ENCODE measurements around the gene TEX19.
"Not testable (repeated sequence)": the region's sequence is repeated elsewhere in the genome, so short reads cannot be mapped to it uniquely, and the experiment has no call there.

The TEX19 gene

DNA sequence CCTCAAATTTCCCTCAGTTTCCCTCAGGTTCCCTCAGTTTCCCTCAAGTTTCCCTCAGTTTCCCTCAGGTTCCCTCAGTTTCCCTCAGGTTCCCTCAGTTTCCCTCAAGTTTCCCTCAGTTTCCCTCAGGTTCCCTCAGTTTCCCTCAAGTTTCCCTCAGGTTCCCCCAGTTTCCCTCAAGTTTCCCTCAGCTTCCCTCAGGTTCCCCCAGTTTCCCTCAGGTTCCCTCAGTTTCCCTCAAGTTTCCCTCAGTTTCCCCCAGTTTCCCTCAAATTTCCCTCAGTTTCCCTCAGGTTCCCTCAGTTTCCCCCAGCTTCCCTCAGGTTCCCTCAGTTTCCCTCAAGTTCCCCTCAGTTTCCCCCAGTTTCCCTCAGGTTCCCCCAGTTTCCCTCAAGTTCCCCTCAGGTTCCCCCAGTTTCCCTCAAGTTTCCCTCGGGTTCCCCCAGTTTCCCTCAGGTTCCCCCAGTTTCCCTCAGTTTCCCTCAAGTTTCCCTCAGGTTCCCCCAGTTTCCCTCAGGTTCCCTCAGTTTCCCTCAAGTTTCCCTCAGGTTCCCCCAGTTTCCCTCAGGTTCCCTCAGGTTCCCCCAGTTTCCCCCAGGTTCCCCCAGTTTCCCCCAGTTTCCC lies 516 bp downstream of the TEX19 start:
- H3K4me1 ChIP-seq (ENCODE audit: control insufficient read depth in 2 of 2, insufficient read depth in 2 of 2, low read length in 2 of 2); H3K4me3 ChIP-seq (ENCODE audit: low read length in 2 of 2); H3K27me3 ChIP-seq (ENCODE audit: control insufficient read depth in 2 of 2, insufficient read depth in 2 of 2, low read length in 2 of 2); H3K36me3 ChIP-seq (ENCODE audit: control insufficient read depth in 2 of 2, insufficient read depth in 2 of 2, low read length in 2 of 2); H3K9ac ChIP-seq (ENCODE audit: low read depth in 1 of 2, low read length in 2 of 2); H3K9me3 ChIP-seq (ENCODE audit: control insufficient read depth in 2 of 2, low read length in 2 of 2); H3K27ac ChIP-seq (ENCODE audit: low read depth in 2 of 2, low read length in 2 of 2): not testable (repeated sequence)

DNA sequence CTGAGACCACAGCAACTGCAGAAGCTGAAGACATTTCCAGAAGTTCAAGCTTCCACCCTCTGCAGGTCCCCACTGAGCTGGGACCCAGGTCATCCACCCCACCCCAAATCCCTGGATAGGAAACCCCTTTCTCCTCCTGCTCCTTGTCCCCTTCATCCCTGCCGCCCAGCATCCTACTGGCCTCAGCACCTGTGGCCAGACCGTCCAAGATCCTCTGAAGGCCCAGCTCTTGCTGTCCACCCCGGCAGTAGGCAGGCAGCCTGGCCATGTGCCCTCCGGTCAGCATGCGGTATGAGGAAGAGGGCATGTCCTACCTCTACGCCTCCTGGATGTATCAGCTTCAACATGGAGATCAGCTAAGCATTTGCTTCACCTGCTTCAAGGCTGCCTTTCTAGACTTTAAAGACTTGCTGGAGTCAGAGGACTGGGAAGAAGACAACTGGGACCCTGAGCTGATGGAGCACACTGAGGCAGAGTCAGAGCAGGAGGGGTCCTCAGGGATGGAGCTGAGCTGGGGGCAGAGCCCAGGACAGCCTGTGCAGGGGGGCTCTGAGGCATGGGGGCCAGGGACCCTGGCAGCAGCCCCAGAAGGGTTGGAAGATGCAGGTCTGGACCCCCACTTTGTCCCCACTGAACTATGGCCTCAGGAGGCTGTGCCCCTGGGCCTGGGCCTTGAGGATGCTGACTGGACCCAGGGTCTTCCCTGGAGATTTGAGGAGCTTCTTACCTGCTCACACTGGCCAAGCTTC lies 3.0 kb downstream of the TEX19 start:
- no peaks in the 10 kb centered on the region for H3K36me3 ChIP-seq (ENCODE audit: control insufficient read depth in 2 of 2, insufficient read depth in 2 of 2, low read length in 2 of 2)
- no peak overlapping the region for H3K9ac ChIP-seq (ENCODE audit: low read depth in 1 of 2, low read length in 2 of 2)
- no peak overlapping the region for H3K4me3 ChIP-seq (ENCODE audit: low read length in 2 of 2)
- H3K9me3 ChIP-seq (ENCODE audit: control insufficient read depth in 2 of 2, low read length in 2 of 2): no peaks in the 10 kb centered on the region
- H3K27me3 ChIP-seq (ENCODE audit: control insufficient read depth in 2 of 2, insufficient read depth in 2 of 2, low read length in 2 of 2): no peaks in the 10 kb centered on the region
- H3K27ac ChIP-seq (ENCODE audit: low read depth in 2 of 2, low read length in 2 of 2): no peak overlapping the region
- peaks cover 0 to 4% of the 10 kb centered on the region in 2 donors for H3K4me1 ChIP-seq (ENCODE audit: control insufficient read depth in 2 of 2, insufficient read depth in 2 of 2, low read length in 2 of 2)

- H3K27ac ChIP-seq (ENCODE audit: low read depth in 2 of 2, low read length in 2 of 2): no peak overlapping the region
These were observed 6.7 kb downstream of the TEX19 start for GRCh38 chr17:82365606-82366295.

DNA sequence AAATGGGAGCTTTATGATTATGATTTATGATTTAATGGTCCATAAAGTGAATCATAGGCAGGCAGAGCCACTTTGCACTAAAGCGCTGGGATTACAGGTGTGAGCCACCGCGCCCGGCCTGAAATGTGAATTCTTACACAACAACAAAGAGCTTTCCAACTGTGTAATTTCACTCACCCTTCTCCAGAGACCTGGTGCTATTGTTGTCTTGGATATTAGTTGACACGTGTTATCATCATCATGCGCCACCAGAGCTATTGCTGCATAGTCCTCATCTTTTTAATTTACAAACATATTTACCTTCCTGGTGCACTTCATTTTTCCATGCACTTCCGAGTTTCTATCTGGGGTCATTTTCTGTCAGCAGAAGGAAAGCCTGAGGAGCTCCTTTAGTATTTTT lies 7.7 kb downstream of the TEX19 start:
- no peaks in the 10 kb centered on the region for H3K36me3 ChIP-seq (ENCODE audit: control insufficient read depth in 2 of 2, insufficient read depth in 2 of 2, low read length in 2 of 2)
- H3K4me3 ChIP-seq (ENCODE audit: low read length in 2 of 2): no peak overlapping the region
- peaks cover 3 to 14% of the 10 kb centered on the region in 2 donors for H3K27me3 ChIP-seq (ENCODE audit: control insufficient read depth in 2 of 2, insufficient read depth in 2 of 2, low read length in 2 of 2)
- H3K4me1 ChIP-seq (ENCODE audit: control insufficient read depth in 2 of 2, insufficient read depth in 2 of 2, low read length in 2 of 2): peaks cover 11 to 13% of the 10 kb centered on the region in 2 donors
- no peaks in the 10 kb centered on the region for H3K9me3 ChIP-seq (ENCODE audit: control insufficient read depth in 2 of 2, low read length in 2 of 2)
- H3K27ac ChIP-seq (ENCODE audit: low read depth in 2 of 2, low read length in 2 of 2): no peak overlapping the region
- no peak overlapping the region for H3K9ac ChIP-seq (ENCODE audit: low read depth in 1 of 2, low read length in 2 of 2)

More at GRCh38 chr17:82365606-82366295, 6.7 kb downstream of the TEX19 start:
- Histone ChIP-seq H3K4me1 (ENCODE audit: control insufficient read depth in 2 of 2, insufficient read depth in 2 of 2, low read length in 2 of 2) (peaks cover 3 to 7% of the 10 kb centered on the region in 2 donors), H3K27me3 (ENCODE audit: control insufficient read depth in 2 of 2, insufficient read depth in 2 of 2, low read length in 2 of 2) (peaks cover 3 to 7% of the 10 kb centered on the region in 2 donors), H3K4me3 (ENCODE audit: low read length in 2 of 2) (no peak overlapping the region), H3K9me3 (ENCODE audit: control insufficient read depth in 2 of 2, low read length in 2 of 2) (no peaks in the 10 kb centered on the region), H3K36me3 (ENCODE audit: control insufficient read depth in 2 of 2, insufficient read depth in 2 of 2, low read length in 2 of 2) (no peaks in the 10 kb centered on the region), H3K9ac (ENCODE audit: low read depth in 1 of 2, low read length in 2 of 2) (no peak overlapping the region)

DNA sequence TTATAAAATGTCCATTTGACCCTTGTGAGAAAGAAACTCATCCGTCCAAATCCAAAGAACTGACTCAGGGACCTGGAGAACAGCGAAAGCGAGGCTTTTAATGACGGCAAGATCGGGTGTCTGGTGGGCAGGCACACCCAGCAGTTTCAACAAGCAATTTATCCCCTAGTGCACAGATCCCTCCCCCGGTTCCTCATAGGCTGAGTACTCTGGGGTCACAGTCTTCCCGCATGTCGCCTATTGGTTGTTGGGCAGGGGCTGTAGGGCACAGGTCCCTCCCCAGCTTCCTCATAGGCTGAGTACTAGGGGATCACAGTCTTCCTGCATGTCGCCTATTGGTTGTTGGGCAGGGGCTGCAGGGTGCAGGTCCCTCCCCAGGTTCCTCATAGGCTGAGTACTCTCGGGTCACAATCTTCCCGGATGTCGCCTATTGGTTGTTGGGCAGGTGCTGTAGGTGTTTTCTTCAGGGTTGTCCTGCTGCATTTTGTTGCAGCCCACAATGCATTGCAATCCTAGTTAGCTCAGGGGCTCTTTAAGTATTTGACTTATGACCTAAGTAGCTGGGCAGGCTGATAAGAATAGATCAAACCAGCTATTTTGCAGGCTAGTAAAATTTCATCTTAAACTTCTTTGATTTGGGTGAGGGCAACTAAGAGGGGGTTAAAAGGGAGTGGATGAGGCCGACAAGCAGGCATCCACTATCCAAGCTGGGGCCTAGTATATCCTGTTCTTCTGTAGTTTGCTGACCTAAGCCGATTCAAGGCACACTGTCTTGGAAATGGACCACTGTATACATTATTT lies 8.9 kb downstream of the TEX19 start:
- H3K36me3 ChIP-seq (ENCODE audit: control insufficient read depth in 2 of 2, insufficient read depth in 2 of 2, low read length in 2 of 2): no peaks in the 10 kb centered on the region
- H3K9ac ChIP-seq (ENCODE audit: low read depth in 1 of 2, low read length in 2 of 2): no peak overlapping the region
- no peak overlapping the region for H3K27ac ChIP-seq (ENCODE audit: low read depth in 2 of 2, low read length in 2 of 2)
- no peaks in the 10 kb centered on the region for H3K9me3 ChIP-seq (ENCODE audit: control insufficient read depth in 2 of 2, low read length in 2 of 2)
- no peak overlapping the region for H3K4me3 ChIP-seq (ENCODE audit: low read length in 2 of 2)
- peaks cover 9 to 24% of the 10 kb centered on the region in 2 donors for H3K27me3 ChIP-seq (ENCODE audit: control insufficient read depth in 2 of 2, insufficient read depth in 2 of 2, low read length in 2 of 2)
- peaks cover 11 to 16% of the 10 kb centered on the region in 2 donors for H3K4me1 ChIP-seq (ENCODE audit: control insufficient read depth in 2 of 2, insufficient read depth in 2 of 2, low read length in 2 of 2)

GRCh38 chr17:82369211-82369610 lies 10.2 kb downstream of the TEX19 start:
- peaks cover 11 to 16% of the 10 kb centered on the region in 2 donors for H3K4me1 ChIP-seq (ENCODE audit: control insufficient read depth in 2 of 2, insufficient read depth in 2 of 2, low read length in 2 of 2)
- H3K27ac ChIP-seq (ENCODE audit: low read depth in 2 of 2, low read length in 2 of 2): no peak overlapping the region
- H3K27me3 ChIP-seq (ENCODE audit: control insufficient read depth in 2 of 2, insufficient read depth in 2 of 2, low read length in 2 of 2): peaks cover 15 to 33% of the 10 kb centered on the region in 2 donors
- H3K9me3 ChIP-seq (ENCODE audit: control insufficient read depth in 2 of 2, low read length in 2 of 2): no peaks in the 10 kb centered on the region
- no peak overlapping the region for H3K4me3 ChIP-seq (ENCODE audit: low read length in 2 of 2)
- H3K9ac ChIP-seq (ENCODE audit: low read depth in 1 of 2, low read length in 2 of 2): no peak overlapping the region
- H3K36me3 ChIP-seq (ENCODE audit: control insufficient read depth in 2 of 2, insufficient read depth in 2 of 2, low read length in 2 of 2): no peaks in the 10 kb centered on the region

- H3K27ac ChIP-seq (ENCODE audit: low read depth in 2 of 2, low read length in 2 of 2): no peak overlapping the region
- H3K36me3 ChIP-seq (ENCODE audit: control insufficient read depth in 2 of 2, insufficient read depth in 2 of 2, low read length in 2 of 2): no peaks in the 10 kb centered on the region
- peaks cover 11 to 16% of the 10 kb centered on the region in 2 donors for H3K4me1 ChIP-seq (ENCODE audit: control insufficient read depth in 2 of 2, insufficient read depth in 2 of 2, low read length in 2 of 2)
- H3K27me3 ChIP-seq (ENCODE audit: control insufficient read depth in 2 of 2, insufficient read depth in 2 of 2, low read length in 2 of 2): peaks cover 19 to 40% of the 10 kb centered on the region in 2 donors
- H3K4me3 ChIP-seq (ENCODE audit: low read length in 2 of 2): peak overlapping the region; percentile 36 to 64
- no peak overlapping the region for H3K9ac ChIP-seq (ENCODE audit: low read depth in 1 of 2, low read length in 2 of 2)
- H3K9me3 ChIP-seq (ENCODE audit: control insufficient read depth in 2 of 2, low read length in 2 of 2): no peaks in the 10 kb centered on the region
These were observed 11.7 kb downstream of the TEX19 start for GRCh38 chr17:82370471-82371332.

DNA sequence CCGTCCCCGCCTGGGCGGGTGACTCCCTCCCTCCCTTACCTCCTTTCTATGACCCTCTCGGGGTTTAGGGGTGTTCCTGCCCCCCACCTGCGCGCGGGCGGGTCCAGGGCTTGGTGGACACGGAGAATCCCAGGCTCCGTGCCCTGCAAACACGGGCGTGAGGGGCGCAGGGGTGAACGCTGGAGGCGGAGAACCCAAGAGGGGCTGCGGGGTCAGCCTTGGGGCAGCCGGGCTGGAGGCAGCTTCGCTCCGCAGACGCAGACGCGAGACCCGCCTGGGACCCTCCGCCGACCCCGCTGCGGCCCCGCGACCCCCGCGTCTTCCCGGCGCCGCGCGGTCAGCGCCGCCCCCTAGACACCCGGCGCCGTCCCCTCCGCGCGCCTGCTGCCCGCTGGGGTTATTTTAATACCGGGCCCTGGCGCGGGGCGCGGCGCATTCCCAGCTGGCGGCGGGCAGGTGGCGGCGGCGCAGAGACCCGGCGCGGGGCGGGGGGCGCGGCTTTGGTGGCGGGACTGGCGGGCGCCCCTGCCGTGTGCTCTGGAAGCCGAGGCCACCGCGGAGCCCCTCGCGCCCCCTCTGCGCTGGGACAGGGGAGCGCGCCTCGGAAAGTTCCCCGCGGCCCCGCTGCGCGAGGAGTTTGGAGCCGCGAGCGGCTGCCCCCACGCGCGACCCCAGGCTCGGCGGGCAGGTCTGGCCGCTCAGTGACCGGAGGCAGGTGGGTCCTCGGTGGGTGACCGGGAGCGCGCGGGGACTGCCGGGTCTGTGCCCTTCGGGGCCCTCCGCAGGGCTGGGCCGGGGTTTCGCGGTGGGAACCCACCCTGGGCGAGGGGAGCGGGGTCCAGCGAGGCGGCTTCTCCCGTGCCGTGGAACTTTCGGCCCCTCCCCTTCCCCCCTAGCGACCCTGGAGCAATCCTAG lies 12.5 kb downstream of the TEX19 start, which contains the start of gene UTS2R:
UTS2R (plus strand) TSS at position 433 of the 916 bp plus-strand sequence. CDS start 2,560 bp downstream, outside the sequence.
- no peak within 1 kb of the TSS for H3K9ac ChIP-seq (ENCODE audit: low read depth in 1 of 2, low read length in 2 of 2)

More for the DNA sequence above, 12.5 kb downstream of the TEX19 start, which contains the start of gene UTS2R:
- Histone ChIP-seq H3K27me3 (ENCODE audit: control insufficient read depth in 2 of 2, insufficient read depth in 2 of 2, low read length in 2 of 2) (peaks cover 23 to 43% of the 10 kb centered on the region in 2 donors), H3K27ac (ENCODE audit: low read depth in 2 of 2, low read length in 2 of 2) (no peak within 1 kb of the TSS), H3K9me3 (ENCODE audit: control insufficient read depth in 2 of 2, low read length in 2 of 2) (no peaks in the 10 kb centered on the region), H3K4me1 (ENCODE audit: control insufficient read depth in 2 of 2, insufficient read depth in 2 of 2, low read length in 2 of 2) (peaks cover 11 to 13% of the 10 kb centered on the region in 2 donors), H3K4me3 (ENCODE audit: low read length in 2 of 2) (peak within 1 kb of the TSS; percentile 36 to 64), H3K36me3 (ENCODE audit: control insufficient read depth in 2 of 2, insufficient read depth in 2 of 2, low read length in 2 of 2) (no peaks in the 10 kb centered on the region)
